ENCODE measurements around the gene NF1.
"Not testable (repeated sequence)": the region's sequence is repeated elsewhere in the genome, so short reads cannot be mapped to it uniquely, and the experiment has no call there.

NF1 gene

GRCh38 chr17:31355935-31356334, 261.2 kb downstream of the NF1 start:
- no peak for DNase-seq

GRCh38 chr17:31357091-31357490, 262.3 kb downstream of the NF1 start:
- no peak for DNase-seq

- no peak for DNase-seq
Measured at GRCh38 chr17:31357839-31358394, 263.1 kb downstream of the NF1 start.

- DNase-seq, result no peak
Measured at GRCh38 chr17:31364012-31364411, 269.2 kb downstream of the NF1 start.

GRCh38 chr17:31366088-31366487, 271.3 kb downstream of the NF1 start:
- DNase-seq, result no peak

- DNase-seq, result no peak
Measured at GRCh38 chr17:31369266-31369665, 274.5 kb downstream of the NF1 start.

- DNase-seq, result no peak
Measured at GRCh38 chr17:31371511-31372097, 276.8 kb downstream of the NF1 start.

- DNase-seq, result peak; percentile 42
Measured at GRCh38 chr17:31373150-31374093, 278.6 kb downstream of the NF1 start.

GRCh38 chr17:31374094-31374447, 279.3 kb downstream of the NF1 start:
- no peak for DNase-seq

GRCh38 chr17:31374503-31374902, 279.7 kb downstream of the NF1 start:
- no peak for DNase-seq

GRCh38 chr17:31378638-31379037, 283.9 kb downstream of the NF1 start:
- DNase-seq, result no peak

GRCh38 chr17:31379597-31380205, 284.9 kb downstream of the NF1 start:
- DNase-seq, result no peak

- no peak for DNase-seq
Measured at GRCh38 chr17:31381165-31381668, 286.4 kb downstream of the NF1 start.

- not testable (repeated sequence) for DNase-seq
Measured at GRCh38 chr17:31382668-31383275, 288.0 kb downstream of the NF1 start.

- DNase-seq, result not testable (repeated sequence)
Measured at GRCh38 chr17:31383488-31383887, 288.7 kb downstream of the NF1 start.

- no peak for DNase-seq
Measured at GRCh38 chr17:31385428-31386285, 290.9 kb downstream of the NF1 start.

- no peak for DNase-seq
Measured at GRCh38 chr17:31386542-31387075, 291.8 kb downstream of the NF1 start.

GRCh38 chr17:31387438-31387837, 292.7 kb downstream of the NF1 start:
- DNase-seq, result no peak

- no peak for DNase-seq
Measured at GRCh38 chr17:31388351-31388750, 293.6 kb downstream of the NF1 start.

GRCh38 chr17:31388770-31389656, 294.2 kb downstream of the NF1 start:
- no peak for DNase-seq
